ENCODE data around the gene BTBD2. TPM values are rescaled to one million over a fixed set of nuclear protein-coding genes. Genes with fewer than 3 reads are reported as not detected.
A peak's percentile ranks its signal among the peaks of the same experiment; 100 is the strongest.

Gene BTBD2
- total and polyA plus RNA-seq, 7 donors = 30.1 to 68.4 (median 56.3) TPM

DNA sequence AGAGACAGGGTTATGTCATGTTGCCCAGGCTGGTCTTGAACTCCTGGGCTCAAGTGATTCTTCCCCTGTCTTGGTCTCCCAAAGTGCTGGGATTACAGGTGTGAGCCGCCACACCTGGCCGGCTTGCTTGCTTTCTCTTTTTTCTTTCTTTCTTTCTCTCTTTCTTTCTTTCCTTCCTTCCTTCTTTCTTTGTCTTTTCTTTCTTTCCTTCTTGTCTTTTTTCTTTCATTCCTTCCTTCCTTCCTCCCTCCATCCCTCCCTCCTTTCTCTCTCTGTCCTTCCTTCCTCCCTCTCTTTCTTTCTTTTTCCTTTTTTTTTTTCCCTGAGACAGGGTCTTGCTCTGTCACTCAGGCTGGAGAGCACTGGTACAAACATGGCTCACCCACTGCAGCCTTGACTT lies 6.8 kb upstream of the BTBD2 start:
- H3K36me3 ChIP-seq (ENCODE audit: insufficient read depth in 1 of 2, low read depth in 1 of 2) = no peaks in the 10 kb centered on the region
- no peaks in the 10 kb centered on the region for H3K9me3 ChIP-seq
- ATAC-seq (no peak), DNase-seq (no peak)
- no peak overlapping the region for H3K27ac ChIP-seq
- intact Hi-C loops (cut with DNase I) = no loop called here
- H3K4me1 ChIP-seq = no peaks in the 10 kb centered on the region
- no peaks in the 10 kb centered on the region for H3K27me3 ChIP-seq (ENCODE audit: insufficient read depth in 3 of 3, low read length in 2 of 3)
- TF ChIP-seq, protein P1, sequence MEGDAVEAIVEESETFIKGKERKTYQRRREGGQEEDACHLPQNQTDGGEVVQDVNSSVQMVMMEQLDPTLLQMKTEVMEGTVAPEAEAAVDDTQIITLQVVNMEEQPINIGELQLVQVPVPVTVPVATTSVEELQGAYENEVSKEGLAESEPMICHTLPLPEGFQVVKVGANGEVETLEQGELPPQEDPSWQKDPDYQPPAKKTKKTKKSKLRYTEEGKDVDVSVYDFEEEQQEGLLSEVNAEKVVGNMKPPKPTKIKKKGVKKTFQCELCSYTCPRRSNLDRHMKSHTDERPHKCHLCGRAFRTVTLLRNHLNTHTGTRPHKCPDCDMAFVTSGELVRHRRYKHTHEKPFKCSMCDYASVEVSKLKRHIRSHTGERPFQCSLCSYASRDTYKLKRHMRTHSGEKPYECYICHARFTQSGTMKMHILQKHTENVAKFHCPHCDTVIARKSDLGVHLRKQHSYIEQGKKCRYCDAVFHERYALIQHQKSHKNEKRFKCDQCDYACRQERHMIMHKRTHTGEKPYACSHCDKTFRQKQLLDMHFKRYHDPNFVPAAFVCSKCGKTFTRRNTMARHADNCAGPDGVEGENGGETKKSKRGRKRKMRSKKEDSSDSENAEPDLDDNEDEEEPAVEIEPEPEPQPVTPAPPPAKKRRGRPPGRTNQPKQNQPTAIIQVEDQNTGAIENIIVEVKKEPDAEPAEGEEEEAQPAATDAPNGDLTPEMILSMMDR (IDR thresholded peaks at IDR 0.05) = no peak
- no peak overlapping the region for H3K4me3 ChIP-seq
- WGBS, 3 donors = 92 to 100% (median 97%) methylated on average over 2 of the region's 2 CpGs

GRCh38 chr19:2021453-2022140 lies 6.1 kb upstream of the BTBD2 start:
- 79 to 93% (median 83%) methylated on average over 4 of the region's 4 CpGs for WGBS, 3 donors

DNA sequence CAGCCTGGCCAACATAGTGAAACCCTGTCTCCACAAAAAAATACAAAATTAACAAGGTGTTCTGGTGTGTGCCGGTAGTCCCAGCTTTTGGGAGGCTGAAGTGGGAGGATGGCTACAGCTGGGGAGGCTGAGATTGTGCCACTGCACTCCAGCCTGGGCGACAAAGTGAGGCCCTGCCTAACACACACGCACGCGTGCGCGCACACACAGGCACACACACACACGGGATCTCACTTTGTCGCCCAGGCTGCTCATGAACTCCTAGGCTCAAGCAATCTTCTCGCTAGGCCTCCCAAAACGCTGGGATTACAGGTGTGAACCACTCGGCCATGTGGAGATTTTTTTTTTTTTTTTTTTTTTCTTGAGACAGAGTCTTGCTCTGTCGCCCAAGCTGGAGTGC lies 3.2 kb upstream of the BTBD2 start:
- DNase-seq = no peak
- WGBS, 3 donors = 93 to 95% (median 94%) methylated on average over 12 to 13 of the region's 13 CpGs
- Histone ChIP-seq H3K4me1 (no peaks in the 10 kb centered on the region), H3K9me3 (no peaks in the 10 kb centered on the region), H3K36me3 (ENCODE audit: insufficient read depth in 1 of 2, low read depth in 1 of 2) (no peaks in the 10 kb centered on the region), H3K4me3 (no peak overlapping the region), H3K27me3 (ENCODE audit: insufficient read depth in 3 of 3, low read length in 2 of 3) (no peaks in the 10 kb centered on the region), H3K27ac (no peak overlapping the region)
- intact Hi-C loops (cut with DNase I) = loop anchor here (1.0 to 5.0 kb wide), 2 partner anchors 51 to 86 kb away; no protein-coding TSS in a partner anchor
- no peak for ATAC-seq
- TF ChIP-seq, protein P1 (IDR thresholded peaks at IDR 0.05) = no peak

More at GRCh38 chr19:2021453-2022140, 6.1 kb upstream of the BTBD2 start:
- TF ChIP-seq, protein P1 (IDR thresholded peaks at IDR 0.05) = no peak
- H3K4me3 ChIP-seq = no peak overlapping the region
- intact Hi-C loops (cut with DNase I) = no loop called here
- no peak for DNase-seq
- H3K27ac ChIP-seq = no peak overlapping the region
- H3K36me3 ChIP-seq (ENCODE audit: insufficient read depth in 1 of 2, low read depth in 1 of 2) = no peaks in the 10 kb centered on the region
- no peaks in the 10 kb centered on the region for H3K9me3 ChIP-seq
- no peaks in the 10 kb centered on the region for H3K4me1 ChIP-seq
- H3K27me3 ChIP-seq (ENCODE audit: insufficient read depth in 3 of 3, low read length in 2 of 3) = no peaks in the 10 kb centered on the region
- ATAC-seq = no peak

DNA sequence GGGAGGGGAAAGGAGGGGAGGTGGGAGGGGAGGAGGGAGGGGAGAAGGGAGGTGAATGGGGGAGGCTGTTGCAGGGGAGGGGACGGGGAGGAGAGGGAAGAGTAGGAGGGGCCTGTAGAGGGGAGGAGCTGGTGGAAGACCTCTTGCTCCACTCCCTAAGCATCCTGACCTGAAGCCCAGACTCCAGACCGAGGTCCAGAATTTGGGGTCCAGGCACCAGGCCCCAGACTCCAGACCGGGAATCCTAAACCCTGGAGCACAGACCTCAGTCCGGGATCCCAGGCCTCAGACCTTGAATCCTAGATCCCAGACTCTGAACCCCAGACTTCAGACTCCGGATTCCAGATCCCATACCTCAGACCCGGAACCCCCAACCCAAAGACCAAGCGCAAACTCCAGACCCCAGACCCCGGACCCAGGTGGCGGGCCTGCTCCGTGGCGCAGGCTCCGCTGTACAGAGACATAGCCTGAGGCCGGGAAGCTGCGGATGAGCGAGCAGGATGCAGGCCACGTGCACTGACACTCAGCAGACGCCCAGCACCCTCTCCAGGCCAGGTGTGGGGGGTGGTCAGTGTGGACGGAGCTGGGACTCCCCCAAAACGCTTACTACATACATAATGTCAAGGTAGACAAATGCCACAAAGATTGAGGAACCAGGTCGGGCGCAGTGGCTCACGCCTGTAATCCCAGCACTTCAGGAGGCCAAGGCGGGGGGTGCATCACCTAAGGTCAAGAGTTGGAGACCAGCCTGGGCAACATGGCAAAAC lies 710 bp upstream of the BTBD2 start:
- ATAC-seq = peak; percentile 80 to 87 (median 84)
- 63 to 69% (median 67%) methylated on average over 22 to 23 of the region's 23 CpGs for WGBS, 3 donors
- no peaks in the 10 kb centered on the region for H3K4me1 ChIP-seq
- TF ChIP-seq, protein P1 (IDR thresholded peaks at IDR 0.05) = no peak
- peak overlapping the region; percentile 38 for H3K4me3 ChIP-seq
- H3K9me3 ChIP-seq = no peaks in the 10 kb centered on the region
- DNase-seq = peak; percentile 77 to 89
- no peaks in the 10 kb centered on the region for H3K36me3 ChIP-seq (ENCODE audit: insufficient read depth in 1 of 2, low read depth in 1 of 2)
- peak overlapping the region; percentile 38 for H3K27ac ChIP-seq
- no peaks in the 10 kb centered on the region for H3K27me3 ChIP-seq (ENCODE audit: insufficient read depth in 3 of 3, low read length in 2 of 3)
- intact Hi-C loops (cut with DNase I) = loop anchor here in 1 of 2 donors (5.0 kb wide), 1 partner anchor 84 kb away; no protein-coding TSS in a partner anchor

All from psoas muscle (tissue), 8 donors.